HL-60 (cell line): ENCODE data around the gene ABCF2.

Source experiments
- POLR2AphosphoS5 ChIP-seq: IDR thresholded peaks from 2 replicates; pipeline ENCODE4 v1.6.1; 2012; ENCODE audit warnings: low read depth
- TF ChIP-seq, protein P1 (sequence below): IDR thresholded peaks from one replicate; pipeline ENCODE4 v1.5.1; 2011; ENCODE audit warnings: low read length, control low read depth, inconsistent platforms; ENCODE audit not compliant: insufficient read depth
- TF ChIP-seq, protein P2 (sequence below): IDR thresholded peaks from 2 replicates; pipeline ENCODE4 v1.6.1; 2012; ENCODE audit warnings: low read depth; ENCODE audit not compliant: insufficient replicate concordance

DNA sequence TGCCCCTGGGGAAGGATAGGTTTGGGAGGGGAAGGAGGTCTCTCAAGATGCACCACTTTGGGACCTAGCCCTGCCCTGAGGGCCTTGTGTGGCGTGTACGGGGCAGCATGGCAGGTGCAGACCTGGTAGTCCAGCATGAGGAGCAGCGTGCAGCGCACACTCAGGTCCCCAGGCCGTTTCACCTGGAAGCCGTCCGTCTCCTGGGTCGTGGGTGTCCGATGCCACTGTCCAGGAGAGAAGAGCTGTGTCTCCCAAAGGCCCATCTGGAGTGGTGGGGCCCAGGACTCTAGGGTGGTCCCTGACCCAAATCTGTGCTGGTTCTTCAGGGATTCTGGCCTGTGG is 14.7 kb upstream of the ABCF2 start:
- TF ChIP-seq POLR2AphosphoS5 = no peak
- TF ChIP-seq, protein P1, sequence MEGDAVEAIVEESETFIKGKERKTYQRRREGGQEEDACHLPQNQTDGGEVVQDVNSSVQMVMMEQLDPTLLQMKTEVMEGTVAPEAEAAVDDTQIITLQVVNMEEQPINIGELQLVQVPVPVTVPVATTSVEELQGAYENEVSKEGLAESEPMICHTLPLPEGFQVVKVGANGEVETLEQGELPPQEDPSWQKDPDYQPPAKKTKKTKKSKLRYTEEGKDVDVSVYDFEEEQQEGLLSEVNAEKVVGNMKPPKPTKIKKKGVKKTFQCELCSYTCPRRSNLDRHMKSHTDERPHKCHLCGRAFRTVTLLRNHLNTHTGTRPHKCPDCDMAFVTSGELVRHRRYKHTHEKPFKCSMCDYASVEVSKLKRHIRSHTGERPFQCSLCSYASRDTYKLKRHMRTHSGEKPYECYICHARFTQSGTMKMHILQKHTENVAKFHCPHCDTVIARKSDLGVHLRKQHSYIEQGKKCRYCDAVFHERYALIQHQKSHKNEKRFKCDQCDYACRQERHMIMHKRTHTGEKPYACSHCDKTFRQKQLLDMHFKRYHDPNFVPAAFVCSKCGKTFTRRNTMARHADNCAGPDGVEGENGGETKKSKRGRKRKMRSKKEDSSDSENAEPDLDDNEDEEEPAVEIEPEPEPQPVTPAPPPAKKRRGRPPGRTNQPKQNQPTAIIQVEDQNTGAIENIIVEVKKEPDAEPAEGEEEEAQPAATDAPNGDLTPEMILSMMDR = no peak
- TF ChIP-seq, protein P2, sequence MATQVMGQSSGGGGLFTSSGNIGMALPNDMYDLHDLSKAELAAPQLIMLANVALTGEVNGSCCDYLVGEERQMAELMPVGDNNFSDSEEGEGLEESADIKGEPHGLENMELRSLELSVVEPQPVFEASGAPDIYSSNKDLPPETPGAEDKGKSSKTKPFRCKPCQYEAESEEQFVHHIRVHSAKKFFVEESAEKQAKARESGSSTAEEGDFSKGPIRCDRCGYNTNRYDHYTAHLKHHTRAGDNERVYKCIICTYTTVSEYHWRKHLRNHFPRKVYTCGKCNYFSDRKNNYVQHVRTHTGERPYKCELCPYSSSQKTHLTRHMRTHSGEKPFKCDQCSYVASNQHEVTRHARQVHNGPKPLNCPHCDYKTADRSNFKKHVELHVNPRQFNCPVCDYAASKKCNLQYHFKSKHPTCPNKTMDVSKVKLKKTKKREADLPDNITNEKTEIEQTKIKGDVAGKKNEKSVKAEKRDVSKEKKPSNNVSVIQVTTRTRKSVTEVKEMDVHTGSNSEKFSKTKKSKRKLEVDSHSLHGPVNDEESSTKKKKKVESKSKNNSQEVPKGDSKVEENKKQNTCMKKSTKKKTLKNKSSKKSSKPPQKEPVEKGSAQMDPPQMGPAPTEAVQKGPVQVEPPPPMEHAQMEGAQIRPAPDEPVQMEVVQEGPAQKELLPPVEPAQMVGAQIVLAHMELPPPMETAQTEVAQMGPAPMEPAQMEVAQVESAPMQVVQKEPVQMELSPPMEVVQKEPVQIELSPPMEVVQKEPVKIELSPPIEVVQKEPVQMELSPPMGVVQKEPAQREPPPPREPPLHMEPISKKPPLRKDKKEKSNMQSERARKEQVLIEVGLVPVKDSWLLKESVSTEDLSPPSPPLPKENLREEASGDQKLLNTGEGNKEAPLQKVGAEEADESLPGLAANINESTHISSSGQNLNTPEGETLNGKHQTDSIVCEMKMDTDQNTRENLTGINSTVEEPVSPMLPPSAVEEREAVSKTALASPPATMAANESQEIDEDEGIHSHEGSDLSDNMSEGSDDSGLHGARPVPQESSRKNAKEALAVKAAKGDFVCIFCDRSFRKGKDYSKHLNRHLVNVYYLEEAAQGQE = no peak
